Fibroblast of upper back skin (primary cell): ENCODE measurements around the gene NAA50.
A peak's percentile ranks its signal among the peaks of the same experiment; 100 is the strongest.

Source experiments
- DNase-seq: peaks from one replicate; pipeline ENCODE4 v3.0.0-alpha.2; 2013

Gene NAA50

DNA sequence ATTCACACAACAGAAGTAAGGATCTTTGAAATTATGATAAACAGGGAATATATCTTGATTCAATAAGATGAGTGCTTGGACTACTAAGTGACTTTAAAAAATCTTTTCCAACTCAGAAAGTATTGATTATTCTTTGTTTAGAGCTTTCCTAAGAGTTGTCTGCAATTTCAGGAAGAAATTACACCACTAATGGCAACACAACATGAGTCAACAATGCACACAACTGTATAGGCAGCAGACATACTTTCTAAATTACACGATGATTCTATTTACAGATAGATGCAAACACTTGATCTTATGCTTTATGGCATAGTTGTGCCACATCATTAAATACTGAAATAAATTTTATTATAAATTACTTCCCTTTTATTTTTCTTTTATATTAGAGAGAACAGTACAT lies 4.4 kb downstream of the NAA50 start:
- no peak for DNase-seq

DNA sequence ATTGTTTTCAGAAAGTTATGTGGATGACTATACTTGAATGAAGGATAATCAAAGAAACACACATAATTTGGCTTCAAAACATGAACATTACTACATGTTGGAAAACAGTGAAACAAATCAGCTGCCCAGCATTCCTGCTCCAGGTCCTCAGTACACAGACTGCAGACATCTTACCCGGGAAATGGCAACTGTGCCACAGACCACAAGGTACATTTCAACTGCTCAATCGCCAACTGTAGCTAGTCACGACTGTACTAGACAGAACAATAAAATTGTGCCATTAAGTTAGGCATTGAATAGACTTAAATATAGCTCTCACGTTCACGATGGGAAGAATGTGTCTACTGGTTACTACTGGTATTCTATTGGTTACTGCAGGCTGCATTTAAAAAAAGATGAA lies 5.0 kb downstream of the NAA50 start:
- DNase-seq = no peak

DNA sequence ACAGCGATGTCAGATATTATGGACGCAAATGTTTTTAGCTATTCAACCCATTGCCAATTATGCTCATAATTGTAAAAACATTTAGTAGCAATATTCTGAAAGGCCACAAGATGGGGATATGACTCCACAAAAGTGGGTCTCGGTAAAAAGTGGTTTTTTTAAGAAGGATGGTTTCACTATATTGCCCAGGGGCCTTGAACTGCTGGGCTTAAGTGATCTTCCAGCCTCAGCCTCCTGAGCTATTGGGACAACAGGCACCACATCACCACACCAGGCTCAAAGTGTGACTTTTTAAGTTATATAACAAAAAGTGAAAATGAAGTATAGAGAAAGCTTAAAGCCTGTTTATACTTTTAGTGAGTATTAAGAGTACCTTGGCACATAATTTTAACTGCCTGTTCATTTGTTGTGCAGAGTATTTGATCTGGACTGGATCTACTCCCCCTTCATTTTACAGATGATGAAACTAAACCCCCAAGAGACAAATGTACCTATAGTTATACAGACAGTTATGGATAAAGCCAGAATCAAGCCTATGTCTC lies 9.4 kb downstream of the NAA50 start:
- peak; percentile 70 for DNase-seq

DNA sequence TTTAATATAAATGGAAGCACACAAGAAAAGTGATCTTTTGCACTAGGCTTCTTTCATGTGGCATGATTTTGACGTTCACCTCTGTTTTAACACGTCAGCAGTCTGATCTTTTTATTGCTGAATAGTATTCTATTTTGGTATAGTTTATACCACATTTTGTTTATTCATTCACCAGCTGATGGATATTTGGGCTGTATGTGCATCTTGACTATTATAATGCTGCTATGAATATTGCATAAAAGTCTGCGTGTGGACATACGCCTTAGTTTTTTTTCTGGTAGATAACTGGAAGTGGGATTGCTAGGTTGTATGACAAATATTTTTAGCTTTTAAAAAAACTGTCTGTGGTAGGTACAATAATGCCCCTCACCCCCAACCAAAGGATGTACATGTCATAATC lies 14.4 kb downstream of the NAA50 start:
- DNase-seq = no peak

DNA sequence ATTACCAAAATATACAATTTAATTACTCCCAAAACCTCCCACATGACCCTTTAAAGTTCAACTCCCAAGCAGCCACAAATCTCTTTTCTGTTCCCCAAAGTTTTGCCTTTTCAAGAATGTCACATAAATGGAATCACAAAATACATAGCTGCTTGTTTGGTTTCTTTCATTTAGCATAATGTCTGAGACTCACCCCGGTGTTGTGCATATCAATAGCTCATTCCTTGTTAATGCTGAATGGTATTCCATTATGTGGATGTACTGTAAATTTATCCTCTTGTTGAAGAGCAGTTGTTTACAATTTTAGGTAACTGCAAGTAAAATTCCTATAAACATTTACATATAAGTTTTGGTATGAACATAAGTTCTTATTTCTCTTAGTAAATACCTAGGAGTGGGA lies 15.5 kb downstream of the NAA50 start:
- no peak for DNase-seq

DNA sequence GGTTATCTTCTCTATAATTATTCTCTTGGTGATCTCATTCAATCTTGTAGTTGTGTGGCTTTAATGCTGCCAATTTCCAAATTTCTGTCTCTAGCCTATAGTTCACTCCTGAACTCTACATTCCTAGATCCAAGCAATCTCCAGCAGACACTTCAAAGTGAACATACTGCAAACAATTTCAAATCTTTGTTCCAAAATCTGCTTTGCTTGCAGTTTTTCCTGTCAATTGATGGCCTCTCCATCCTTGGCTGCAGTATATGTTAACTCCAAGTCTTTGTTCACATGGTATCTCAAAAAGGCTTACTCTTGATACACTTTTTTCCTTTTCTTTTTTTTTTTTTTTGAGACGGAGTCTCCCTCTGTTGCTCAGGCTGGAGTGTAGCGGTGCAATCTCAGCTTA lies 17.4 kb downstream of the NAA50 start:
- DNase-seq = no peak

DNA sequence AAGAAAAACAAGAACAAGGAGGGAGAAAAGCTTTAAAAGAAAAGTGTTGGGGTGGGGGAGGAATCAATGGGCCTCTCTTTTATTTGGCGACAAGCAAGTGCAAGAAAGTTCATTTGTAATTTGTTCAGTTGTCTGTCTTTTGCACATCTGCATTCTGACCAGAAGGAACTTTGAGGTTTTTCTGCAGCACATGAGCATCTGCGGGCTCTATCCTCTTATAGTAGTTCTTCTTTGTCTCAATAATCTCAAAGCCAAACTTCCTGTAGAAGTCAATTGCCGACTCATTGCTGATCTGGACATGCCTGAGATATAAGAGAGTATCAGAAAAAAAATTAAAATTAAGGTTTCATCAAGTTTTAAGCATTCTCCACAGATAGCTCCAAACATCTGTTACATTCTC lies 24.4 kb downstream of the NAA50 start:
- DNase-seq = no peak

DNA sequence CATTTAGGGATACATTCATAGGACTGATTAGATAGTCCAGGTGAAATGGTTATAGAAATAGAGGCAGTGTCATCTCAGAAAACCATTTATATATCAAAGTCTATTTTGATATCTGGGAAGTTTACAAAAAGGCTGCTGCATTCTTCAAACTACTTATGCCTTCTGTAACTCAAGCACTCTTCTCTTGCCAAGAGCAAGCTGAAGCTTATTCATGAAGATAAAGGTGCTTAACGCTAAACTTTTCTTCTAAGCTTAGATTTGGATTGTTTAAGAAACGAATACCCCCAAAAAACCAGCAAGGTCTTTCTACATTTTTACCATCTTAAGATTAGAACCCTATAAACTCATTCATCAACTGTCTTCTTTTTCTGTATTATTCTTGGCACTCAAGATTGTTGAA lies 26.3 kb downstream of the NAA50 start:
- no peak for DNase-seq

DNA sequence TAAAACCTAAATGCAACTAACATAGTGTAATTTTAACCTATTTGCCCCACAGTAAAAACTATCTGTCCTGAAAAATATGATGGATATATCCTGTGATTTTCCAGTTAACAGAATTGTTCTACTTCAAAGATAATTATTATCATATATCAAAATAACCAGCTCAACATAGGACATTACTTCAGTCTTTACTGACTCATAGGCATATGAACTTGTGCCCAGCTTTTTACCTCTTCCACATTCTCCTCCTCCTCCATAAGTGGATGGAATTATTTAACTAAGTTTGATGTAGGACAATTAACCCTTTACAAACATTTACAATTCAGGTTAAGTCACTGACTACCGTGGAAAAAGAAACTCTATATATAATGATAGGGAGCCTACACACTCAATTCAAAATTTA lies 26.8 kb downstream of the NAA50 start:
- DNase-seq = no peak

DNA sequence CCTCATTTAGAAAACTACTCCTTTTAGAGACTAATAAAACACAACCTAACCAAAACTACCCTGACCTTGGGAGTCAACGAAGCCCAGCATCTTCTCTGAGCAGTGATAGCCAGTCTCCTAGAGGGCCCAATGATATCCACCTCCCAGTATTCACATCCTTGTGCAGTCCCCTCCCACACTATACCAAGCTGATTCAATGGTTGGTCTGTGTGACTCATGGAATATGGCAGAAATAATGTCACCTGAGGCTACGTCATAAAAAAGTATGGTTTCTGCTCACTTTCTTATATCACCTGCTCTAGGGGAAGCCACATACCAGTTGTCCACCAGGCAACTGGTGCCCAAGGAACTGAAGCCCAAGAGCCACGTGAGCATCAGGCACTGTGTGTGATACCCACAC lies 28.2 kb downstream of the NAA50 start:
- no peak for DNase-seq

DNA sequence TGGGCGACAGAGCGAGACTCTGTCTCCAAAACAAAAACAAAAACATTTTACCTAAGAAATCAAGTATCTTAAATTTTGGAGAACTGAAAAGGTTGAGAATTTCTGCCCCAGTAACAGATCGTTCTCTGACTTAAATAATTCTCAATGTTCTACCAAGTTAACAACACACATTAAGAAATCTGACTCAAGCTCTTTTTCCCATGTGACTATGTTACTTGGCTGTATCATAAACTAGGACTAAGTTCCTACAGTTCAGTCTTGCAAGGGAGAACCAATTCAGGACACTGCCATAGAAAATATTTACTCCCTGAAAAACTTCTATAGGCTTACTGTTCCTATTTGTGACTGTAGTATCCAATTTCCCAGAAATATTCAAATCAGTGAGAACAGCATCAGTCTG lies 28.7 kb downstream of the NAA50 start:
- DNase-seq = no peak

DNA sequence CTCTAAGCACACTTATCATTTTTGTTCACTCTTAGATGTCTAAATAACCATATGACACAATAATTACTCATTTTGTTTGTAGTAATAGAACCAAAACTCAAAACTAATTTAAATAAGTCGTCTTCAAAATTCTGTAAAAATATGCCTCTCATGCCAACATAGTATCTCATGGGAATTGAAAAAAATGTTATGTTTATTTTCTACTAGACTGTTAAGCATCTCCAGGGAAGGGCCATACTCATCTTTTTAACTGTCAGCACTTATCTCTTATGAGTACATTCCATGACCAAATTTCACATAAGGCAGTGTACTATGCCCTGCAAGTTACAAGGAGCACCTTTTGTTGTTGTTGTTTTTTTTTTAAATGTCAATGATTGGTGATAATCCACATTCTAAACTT lies 31.3 kb downstream of the NAA50 start:
- no peak for DNase-seq

DNA sequence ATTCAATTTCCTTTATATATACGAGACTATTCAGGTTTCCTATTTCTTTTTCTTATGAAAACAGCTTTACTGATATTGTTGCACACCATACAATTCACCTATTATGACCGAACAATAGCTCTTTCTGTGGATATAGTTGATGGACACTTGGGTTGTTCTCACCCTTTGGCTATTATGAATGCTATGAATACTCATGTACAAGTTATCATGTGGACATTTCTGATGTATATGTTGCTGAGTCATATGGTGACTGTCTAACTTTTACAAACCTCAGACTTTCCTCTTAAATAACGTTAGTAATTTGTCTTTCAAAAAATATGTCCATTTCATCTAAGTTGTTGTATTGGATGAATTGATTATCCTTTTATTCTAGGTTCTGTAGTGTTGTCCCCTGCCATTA lies 33.9 kb downstream of the NAA50 start:
- peak; percentile 23 for DNase-seq

DNA sequence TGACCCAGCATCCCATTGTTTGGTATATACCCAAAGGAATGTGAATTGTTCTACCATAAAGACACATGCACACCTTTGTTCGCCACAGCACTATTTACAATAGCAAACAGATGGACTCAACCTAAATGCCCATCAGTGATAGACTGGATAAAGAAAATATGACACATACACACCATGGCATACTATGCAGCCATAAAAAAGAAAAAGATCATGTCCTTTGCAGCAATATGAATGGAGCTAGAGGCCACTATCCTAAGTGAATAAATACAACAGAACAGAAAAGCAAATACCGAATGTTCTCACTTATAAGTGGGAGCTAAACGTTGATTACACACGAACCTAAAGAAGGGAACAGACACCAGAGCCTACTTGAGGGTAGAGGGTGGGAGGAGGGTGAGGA lies 38.2 kb downstream of the NAA50 start:
- DNase-seq = no peak

DNA sequence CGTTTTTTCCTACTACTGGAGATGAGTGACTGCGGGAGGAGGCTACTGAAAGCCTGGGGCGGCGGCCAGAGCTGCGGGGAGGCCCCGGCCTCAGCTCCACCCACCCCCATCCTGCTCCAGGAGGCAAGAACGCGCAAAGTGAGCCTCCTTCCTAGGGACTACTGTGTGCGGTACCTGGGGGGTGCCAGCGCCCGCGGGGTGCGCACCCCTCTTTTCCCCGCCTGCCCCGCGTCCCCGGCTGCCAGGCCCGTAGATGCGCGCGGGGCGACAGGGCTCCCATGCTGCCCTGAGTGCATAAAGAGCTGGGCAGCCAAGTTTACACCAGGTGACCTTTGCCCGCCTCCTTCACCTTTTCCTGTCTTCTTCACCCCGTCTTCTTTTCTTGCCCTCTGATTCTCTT lies 47.1 kb downstream of the NAA50 start:
- DNase-seq = no peak

DNA sequence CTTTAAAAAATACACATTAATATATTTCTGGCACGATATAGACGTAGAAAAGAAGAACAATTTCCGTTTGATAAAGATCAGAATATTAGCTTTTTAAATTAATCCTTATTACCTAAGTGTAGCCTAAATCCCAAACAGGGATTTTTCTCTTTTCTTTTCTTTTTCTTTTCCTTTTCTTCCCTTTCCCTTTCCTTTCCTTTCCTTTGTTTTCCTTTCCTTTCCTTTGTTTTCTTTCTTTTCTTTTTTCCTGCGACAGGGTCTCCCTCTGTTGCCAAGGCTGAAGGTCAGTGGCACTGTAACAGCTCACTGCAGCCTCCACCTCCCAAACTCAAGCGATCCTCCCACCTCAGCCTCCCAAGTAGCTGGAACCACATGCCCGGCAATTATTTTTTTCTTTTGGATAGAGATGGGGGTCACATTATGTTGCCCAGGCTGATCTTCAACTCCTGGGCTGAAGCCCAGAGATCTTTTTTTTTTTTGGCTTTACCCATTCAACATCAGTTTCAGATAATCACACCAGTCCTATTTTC lies 47.8 kb downstream of the NAA50 start:
- DNase-seq = no peak

DNA sequence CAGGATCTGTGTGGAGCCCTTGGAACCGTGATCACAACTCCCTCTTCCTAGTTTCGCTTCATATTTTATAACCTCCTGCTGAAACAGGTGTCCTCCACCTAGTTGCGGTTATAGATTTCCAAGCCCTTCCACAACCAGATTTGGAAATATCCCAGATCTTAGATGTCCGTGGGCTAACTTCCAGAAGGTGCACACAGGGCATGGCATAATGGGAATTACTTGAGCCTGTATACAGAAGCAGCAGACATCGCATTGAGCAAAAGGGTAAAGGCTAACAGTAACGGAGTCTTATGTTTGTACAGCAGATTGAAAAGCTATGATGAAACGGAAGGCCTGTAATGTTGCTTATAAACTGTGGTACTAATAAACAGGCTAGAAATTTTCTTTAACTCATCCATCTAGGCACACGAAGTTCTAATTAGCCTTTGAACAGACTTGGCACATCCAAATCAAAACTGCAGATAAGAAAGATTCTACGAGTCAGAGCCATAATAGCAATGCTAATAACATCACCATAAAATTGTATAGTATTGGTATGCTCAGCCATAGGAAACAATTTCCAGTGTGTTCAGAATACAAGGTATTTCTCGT lies 48.5 kb downstream of the NAA50 start:
- no peak for DNase-seq

DNA sequence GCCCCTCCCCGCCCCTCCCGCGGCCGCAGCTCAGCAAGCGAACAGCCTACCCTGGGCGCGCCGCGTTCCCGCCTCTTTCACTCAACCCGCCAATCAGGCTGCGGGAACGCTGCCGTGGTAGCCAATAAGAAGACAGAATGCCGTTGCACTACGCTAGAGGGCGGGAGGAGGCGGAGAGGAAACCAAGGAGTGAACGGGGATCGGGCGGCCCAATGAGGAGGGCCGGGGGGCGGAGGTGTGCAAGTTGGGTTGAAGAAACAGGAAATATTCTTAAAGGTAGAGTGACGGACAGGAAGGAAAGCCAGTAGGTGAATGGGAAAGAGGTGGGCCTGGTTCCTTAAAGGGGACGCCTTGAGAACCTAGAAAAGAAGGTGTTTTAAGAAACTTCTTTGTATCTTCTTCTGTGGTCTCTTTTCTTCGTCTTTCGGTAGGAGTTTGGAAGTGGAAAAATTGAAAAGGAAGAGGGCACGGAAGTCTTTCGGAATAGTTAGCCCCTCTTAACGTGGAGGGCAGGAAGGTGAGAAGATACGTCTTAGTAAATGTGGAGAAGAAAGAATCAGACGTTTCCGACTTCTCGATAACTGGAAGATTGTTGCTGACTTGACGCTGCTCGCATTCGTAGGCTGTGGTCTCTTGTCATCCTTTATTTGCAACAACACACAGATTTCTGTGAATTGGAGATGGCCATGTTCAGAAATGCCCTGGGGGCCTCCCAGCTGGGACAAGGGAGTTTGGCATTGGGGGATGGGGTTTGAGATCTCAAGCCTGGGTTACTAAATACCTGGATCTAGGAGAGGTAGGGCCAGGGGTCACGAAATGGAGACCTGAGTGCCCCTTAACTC lies 49.2 kb downstream of the NAA50 start:
- peak; percentile 99 for DNase-seq

DNA sequence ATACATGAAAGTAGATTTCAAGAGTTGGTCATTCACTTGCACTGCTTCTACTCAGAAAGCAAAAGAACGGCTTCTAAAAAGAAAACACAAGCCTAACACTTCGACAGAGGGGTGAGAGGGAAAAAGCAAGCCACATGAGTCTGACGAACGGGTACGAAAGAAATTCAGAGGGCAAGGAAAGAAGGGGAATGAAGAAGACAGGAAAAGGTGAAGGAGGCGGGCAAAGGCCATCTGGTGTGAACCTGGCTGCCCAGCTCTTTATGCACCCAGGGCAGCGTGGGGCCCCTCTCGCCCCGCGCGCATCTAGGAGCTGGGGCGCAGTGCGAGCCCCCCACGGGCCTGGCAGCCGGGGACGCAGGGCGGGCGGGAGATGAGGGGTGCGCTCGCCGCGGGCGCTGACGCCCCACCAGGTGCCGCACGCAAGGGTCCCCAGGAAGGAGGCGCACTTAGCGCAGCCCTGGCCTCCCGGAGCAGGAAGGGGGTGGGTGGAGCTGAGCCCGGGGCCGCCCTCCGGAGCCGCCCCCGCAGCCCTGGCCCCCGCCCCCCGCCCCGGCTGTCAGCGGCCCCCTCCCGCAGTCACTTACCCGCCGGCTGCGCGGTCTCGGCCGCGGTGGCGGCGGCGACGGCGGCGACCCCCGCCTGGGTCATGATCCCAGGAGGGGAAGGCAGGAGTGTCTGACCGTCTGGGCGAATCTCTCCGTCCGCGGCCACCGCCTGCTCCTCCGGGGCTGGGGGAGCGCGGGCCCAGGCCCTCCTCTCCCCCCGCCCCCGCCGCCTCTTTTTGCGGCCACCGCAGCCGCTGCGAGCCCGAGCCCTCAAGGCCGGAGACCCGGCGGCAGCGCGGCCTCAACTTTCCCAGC lies 50.0 kb downstream of the NAA50 start, which contains the start of gene USF3:
USF3 (minus strand) TSS at position 857 of the 860 bp plus-strand sequence. CDS start 21,764 bp downstream, outside the sequence.
- DNase-seq = peak; percentile 55

DNA sequence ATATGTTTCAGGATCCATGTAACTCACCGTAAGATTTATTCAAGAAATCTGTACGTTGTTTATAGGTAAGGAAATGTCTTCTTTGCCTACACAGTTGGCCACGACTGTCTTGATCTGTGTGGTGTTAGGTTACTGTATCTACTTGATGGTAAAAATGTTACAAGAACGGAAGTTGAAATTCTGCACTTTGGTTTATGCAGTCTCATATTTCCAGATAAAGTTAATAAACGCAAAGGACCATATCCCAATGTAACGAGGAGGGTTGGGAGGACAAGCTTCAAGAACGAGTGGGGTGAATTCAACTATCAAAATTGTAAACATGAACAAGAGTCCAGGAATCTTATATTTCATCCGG lies 50.6 kb downstream of the NAA50 start:
- no peak for DNase-seq

DNA sequence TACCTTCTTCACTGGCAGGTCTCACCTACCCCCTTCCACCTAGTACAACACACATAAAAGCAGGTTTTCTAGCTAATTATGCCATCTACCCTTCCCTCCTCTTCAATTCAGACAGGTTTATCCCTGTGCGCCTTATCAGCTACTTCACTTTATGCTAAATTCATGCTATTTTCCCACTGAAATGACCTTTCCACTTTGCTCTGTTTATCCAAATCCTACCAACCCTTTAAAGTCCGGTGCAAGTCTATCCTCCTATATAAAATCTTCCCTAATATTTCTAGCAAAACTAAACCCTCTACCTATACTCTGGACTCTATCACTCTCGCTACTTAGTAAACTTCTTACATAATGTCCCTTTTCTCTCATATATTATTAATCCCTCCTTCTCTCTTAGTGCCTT lies 55.6 kb downstream of the NAA50 start:
- no peak for DNase-seq

DNA sequence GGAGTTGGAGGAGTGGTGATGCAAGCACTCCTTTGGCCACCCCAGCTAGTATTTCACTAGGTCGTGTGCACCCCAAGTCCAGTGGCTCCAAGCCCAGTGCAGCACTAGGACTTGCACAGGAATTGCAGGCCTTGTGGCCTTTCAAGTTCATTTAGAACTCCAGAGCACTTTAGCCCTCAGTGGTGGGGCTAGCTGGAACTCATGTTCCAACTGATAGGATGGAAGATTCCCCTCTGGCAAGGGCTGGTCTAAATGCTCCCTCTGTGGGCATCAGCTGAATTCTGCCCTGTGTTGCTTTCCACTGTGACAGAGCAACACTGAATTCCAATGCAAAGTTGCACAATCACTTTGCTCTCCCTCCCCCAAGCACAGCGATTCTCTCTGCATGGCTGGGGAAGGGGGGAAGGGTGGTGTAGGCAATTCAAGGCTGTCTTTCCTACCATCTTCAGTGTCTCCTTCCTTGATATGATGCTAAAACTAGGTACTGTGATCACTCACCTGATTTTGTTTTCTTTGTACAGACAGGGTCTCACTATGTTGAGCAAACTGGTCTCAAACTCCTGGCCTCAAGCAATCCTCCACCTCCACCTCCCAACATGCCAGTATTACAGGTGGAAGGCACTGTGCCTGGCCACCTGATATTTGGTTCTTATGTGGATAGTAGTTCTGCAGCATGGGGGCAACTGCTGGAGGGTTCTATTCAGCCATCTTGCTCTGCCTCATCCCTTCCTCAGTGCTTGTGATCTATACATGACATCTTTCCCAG lies 59.9 kb downstream of the NAA50 start:
- DNase-seq = peak; percentile 66

DNA sequence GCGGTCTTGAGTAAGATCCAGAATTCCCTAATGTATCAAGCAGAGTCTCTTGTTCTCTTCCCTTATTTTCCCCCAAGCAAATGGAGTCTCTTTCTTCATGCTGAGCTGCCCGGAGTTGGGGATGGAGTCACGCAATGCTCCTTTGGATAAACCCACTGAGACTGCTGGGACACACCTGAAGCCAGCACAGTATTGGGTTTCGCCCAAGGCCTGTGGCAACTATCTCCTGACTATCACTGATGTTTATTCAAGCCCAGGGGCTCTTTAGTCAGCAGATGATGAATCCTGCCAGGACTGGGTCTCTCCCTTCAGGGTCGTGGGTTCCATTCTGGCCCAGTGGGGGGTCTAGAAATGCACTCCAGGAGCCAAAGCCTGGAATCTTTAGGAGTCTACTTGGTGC lies 60.9 kb downstream of the NAA50 start:
- DNase-seq = no peak
